Gastrocnemius medialis (tissue), 4 donors: Measurements from ENCODE around the gene SLC28A2. TPM values are rescaled to one million over a fixed set of nuclear protein-coding genes. Genes with fewer than 3 reads are reported as not detected.
"Not testable (repeated sequence)": the region's sequence is repeated elsewhere in the genome, so short reads cannot be mapped to it uniquely, and the experiment has no call there.

Experiments used
- ATAC-seq, 2 donors: fragments of 150-250 bp; one replicate each; pipeline ENCODE4 v1.9.1; 2016
- DNase-seq, 2 donors: peaks; one replicate each; pipeline ENCODE4 v3.0.0-alpha.2; 2019
- H3K27ac ChIP-seq, 4 donors: fragments of 200-600 bp; sonication (generic); 1 replicate in 1 of 4; 2 replicates in 3 of 4; pipeline ENCODE4 v1.5.1; 2016 to 2018; ENCODE audit warnings: mild to moderate bottlenecking in 2 of 4, moderate library complexity in 1 of 4
- H3K27me3 ChIP-seq, 3 donors: fragments of 200-600 bp; sonication (generic) in 2 of 3; 1 replicate in 1 of 3; 2 replicates in 2 of 3; pipeline versions ENCODE4 v1.5.1 to v1.6.0; 2016 to 2019; ENCODE audit warnings: mild to moderate bottlenecking in 1 of 3, moderate library complexity in 1 of 3
- H3K36me3 ChIP-seq, 2 donors: fragments of 200-600 bp; sonication (generic) in 1 of 2; one replicate each; pipeline ENCODE4 v1.5.1; 2017 to 2018
- H3K4me1 ChIP-seq, 2 donors: fragments of 200-600 bp; sonication (generic) in 1 of 2; one replicate each; pipeline ENCODE4 v1.5.1; 2016 to 2017; ENCODE audit warnings: mild to moderate bottlenecking in 2 of 2
- H3K4me3 ChIP-seq, 4 donors: fragments of 200-600 bp; sonication (generic) in 3 of 4; 1 replicate in 1 of 4; 2 replicates in 3 of 4; pipeline ENCODE4 v1.5.1; 2016 to 2019; ENCODE audit warnings: mild to moderate bottlenecking in 2 of 4
- H3K9me3 ChIP-seq, 3 donors: fragments of 200-600 bp; sonication (generic) in 2 of 3; 1 replicate in 1 of 3; 2 replicates in 2 of 3; pipeline ENCODE4 v1.5.1; 2016 to 2019
- CTCF ChIP-seq, 5 experiments: fragments of 450-650 bp in 3 of 5; fragments of 200-600 bp in 2 of 5; sonication (generic) in 2 of 5; IDR thresholded peaks in 4 of 5; conservative IDR thresholded peaks in 1 of 5; 1 replicate in 4 of 5; 2 replicates in 1 of 5; pipeline ENCODE4 v1.5.1; 2016 to 2019; ENCODE audit warnings: antibody characterized with exemption in 5 of 5, mild to moderate bottlenecking in 3 of 5, moderate library complexity in 3 of 5
- POLR2A ChIP-seq, 2 donors: fragments of 450-650 bp; IDR thresholded peaks; one replicate each; pipeline ENCODE4 v1.6.1; 2017; ENCODE audit warnings: antibody characterized with exemption in 2 of 2, mild to moderate bottlenecking in 2 of 2, moderate library complexity in 2 of 2
- in situ Hi-C, 4 donors: fragments of 200-750 bp; cut with MboI; loops; one replicate each; pipeline versions ENCODE4 v1.15.0 to v1.8.0; 2017; ENCODE audit warnings: low sequenced_read_pairs in 4 of 4
- intact Hi-C: fragments of 100-400 bp; cut with DNase I; formaldehyde crosslinking; loops from one replicate; pipeline ENCODE4 v1.15.1; 2023; ENCODE audit warnings: low total_unique reads
- total RNA-seq, 4 donors: library from RNA; depleted of rRNA; stranded (reverse); fragments of >200 nt; gene quantifications; one replicate each; pipeline versions ENCODE4 v1.1.0 to v1.2.3, GENCODE V29; 2016

Gene SLC28A2
- total RNA-seq, 4 donors from 2014 or later = not detected

DNA sequence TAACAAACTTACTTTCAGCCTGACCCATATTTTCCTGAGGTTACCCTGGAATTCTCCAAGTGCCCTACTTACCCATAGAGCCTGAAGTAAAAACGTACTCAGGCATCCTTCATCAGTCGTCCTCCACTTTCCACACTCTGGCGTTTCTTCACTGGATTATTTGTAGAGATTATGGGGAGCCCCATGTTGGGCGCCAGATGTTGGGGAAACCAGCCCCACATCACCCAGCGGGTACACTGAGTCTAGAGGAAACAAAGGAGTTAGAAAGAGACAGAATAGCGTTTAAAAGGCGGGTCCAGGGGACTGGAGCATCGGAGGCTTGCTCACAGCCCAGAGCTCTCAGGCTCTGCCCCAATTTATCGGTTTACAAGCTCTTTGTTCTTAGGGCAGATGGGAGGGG is 9.7 kb upstream of the SLC28A2 start:
- in situ Hi-C loops = no loop called here
- peaks cover 0 to 22% (median 9%) of the 10 kb centered on the region in 3 donors for H3K9me3 ChIP-seq
- intact Hi-C loops = no loop called here

DNA sequence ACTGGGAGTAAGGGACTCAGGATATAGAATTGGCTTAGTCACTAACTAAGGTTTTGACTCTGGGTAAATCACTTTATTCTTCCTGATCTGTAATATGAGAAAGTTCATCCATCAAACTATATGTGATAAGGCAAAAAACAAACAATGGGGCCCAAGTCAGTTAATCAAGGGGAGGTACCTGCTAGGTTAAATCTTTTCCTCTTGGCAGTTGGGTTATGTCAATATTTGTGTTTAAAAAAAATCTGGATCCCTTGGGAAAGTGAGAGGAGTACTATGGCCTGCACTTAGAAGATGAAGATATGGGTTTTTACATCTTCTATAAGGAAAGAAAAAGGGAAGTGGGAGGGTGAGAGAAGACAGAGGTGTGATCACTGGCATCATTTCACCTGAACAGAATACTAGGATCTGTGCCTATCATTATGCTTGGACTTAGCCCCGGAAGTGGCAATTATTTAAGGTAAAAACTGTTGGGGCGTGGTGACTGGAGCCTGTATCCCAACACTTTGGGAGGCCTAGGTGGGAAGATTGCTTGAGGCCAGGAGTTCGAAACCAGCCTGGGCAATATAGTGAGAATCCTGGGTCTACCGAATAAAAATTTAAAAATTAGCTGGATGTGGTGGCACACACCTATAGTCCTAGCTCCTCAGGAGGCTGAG is 2.8 kb upstream of the SLC28A2 start:
- intact Hi-C loops (no loop called here), in situ Hi-C loops (no loop called here)
- Histone ChIP-seq H3K36me3 (no peaks in the 10 kb centered on the region), H3K4me3 (no peak overlapping the region), H3K4me1 (no peaks in the 10 kb centered on the region), H3K27ac (no peak overlapping the region), H3K9me3 (peaks cover 0 to 9% (median 0%) of the 10 kb centered on the region in 3 donors), H3K27me3 (no peaks in the 10 kb centered on the region)
- ATAC-seq = no peak
- TF ChIP-seq POLR2A (IDR thresholded peaks at IDR 0.05) (no peak), CTCF (IDR thresholded peaks at IDR 0.05 in 4 of 5, conservative IDR thresholded peaks at IDR 0.05 in 1 of 5) (no peak)
- DNase-seq = no peak

More for the DNA sequence above, 9.7 kb upstream of the SLC28A2 start:
- no peak for ATAC-seq
- Histone ChIP-seq H3K27me3 (no peaks in the 10 kb centered on the region), H3K27ac (no peak overlapping the region), H3K4me3 (no peak overlapping the region), H3K4me1 (no peaks in the 10 kb centered on the region), H3K36me3 (no peaks in the 10 kb centered on the region)
- TF ChIP-seq CTCF (IDR thresholded peaks at IDR 0.05 in 4 of 5, conservative IDR thresholded peaks at IDR 0.05 in 1 of 5) = no peak
- no peak for TF ChIP-seq POLR2A (IDR thresholded peaks at IDR 0.05)
- DNase-seq = no peak

- no peak for TF ChIP-seq CTCF (IDR thresholded peaks at IDR 0.05 in 4 of 5, conservative IDR thresholded peaks at IDR 0.05 in 1 of 5)
- no peak for TF ChIP-seq POLR2A (IDR thresholded peaks at IDR 0.05)
- Histone ChIP-seq H3K4me3 (no peak overlapping the region), H3K27ac (no peak overlapping the region), H3K9me3 (no peaks in the 10 kb centered on the region), H3K36me3 (no peaks in the 10 kb centered on the region), H3K4me1 (no peaks in the 10 kb centered on the region), H3K27me3 (no peaks in the 10 kb centered on the region)
- intact Hi-C loops (no loop called here), in situ Hi-C loops (no loop called here)
- ATAC-seq = no peak
- no peak for DNase-seq
Observed at GRCh38 chr15:45253330-45253729, 1.3 kb downstream of the SLC28A2 start.

DNA sequence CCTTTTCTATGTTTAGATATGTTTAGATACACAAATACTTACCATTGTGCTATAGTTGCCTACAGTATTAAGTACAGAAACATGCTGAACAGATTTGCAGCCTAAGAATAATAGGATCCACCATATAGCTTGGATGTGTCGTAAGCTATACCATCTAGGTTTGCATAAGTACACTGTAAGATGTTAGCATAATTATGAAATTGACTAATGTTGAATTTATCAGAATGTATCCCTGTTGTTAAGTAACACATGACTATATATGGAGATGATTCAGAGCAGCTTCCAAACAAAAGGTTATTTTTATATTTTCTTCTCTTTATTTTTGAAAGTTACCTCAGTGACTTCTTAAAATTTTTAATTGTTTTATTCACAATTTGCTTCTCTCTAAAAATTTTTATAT is 2.4 kb downstream of the SLC28A2 start:
- no peaks in the 10 kb centered on the region for H3K36me3 ChIP-seq
- H3K4me3 ChIP-seq = no peak overlapping the region
- no peaks in the 10 kb centered on the region for H3K9me3 ChIP-seq
- no peak for DNase-seq
- H3K27ac ChIP-seq = no peak overlapping the region
- no peak for ATAC-seq
- no peaks in the 10 kb centered on the region for H3K27me3 ChIP-seq
- no peak for TF ChIP-seq POLR2A (IDR thresholded peaks at IDR 0.05)
- no peak for TF ChIP-seq CTCF (IDR thresholded peaks at IDR 0.05 in 4 of 5, conservative IDR thresholded peaks at IDR 0.05 in 1 of 5)
- intact Hi-C loops (no loop called here), in situ Hi-C loops (no loop called here)
- H3K4me1 ChIP-seq = no peaks in the 10 kb centered on the region

GRCh38 chr15:45254824-45255223 is 2.8 kb downstream of the SLC28A2 start:
- H3K36me3 ChIP-seq, H3K27ac ChIP-seq, ATAC-seq, intact Hi-C loops, H3K4me3 ChIP-seq, in situ Hi-C loops, DNase-seq, H3K27me3 ChIP-seq, H3K4me1 ChIP-seq, H3K9me3 ChIP-seq: not testable (repeated sequence)
